IMR-90 (cell line): ENCODE data around the gene CRYGN. TPM values are rescaled to one million over a fixed set of nuclear protein-coding genes. Genes with fewer than 3 reads are reported as not detected.

ENCODE experiments used
- ATAC-seq: fragments of 200-7000 bp; cut with Tn5 transposase; 2 replicates; pipeline ENCODE4 v1.9.1; 2020; ENCODE audit warnings: low read depth, mild to moderate bottlenecking, moderate library complexity
- BruUV-seq: library from RNA; stranded (reverse); fragments of 400-500 nt; replicated peaks from 2 replicates; lab custom pipeline; 2021; lab: Mats Ljungman, UMichigan
- CTCF ChIA-PET: fragments of 300-600 bp; formaldehyde crosslinking; extraction: SDS; loops from one replicate; lab custom pipeline; 2021; ENCODE audit warnings: antibody characterized with exemption; lab: Yijun Ruan, JAX
- POLR2A ChIA-PET: fragments of 300-600 bp; sonication (Branson Sonifier 250); formaldehyde crosslinking; loops from one replicate; lab custom pipeline; 2022; ENCODE audit warnings: antibody characterized with exemption; ENCODE audit not compliant: unreplicated experiment; lab: Charles Lee
- DNase-seq: peaks from one replicate; pipeline ENCODE4 v3.0.0; 2013
- H2AFZ ChIP-seq: replicated peaks from 2 replicates; pipeline ENCODE3; 2013; ENCODE audit warnings: low read length, mild to moderate bottlenecking; ENCODE audit not compliant: poor library complexity
- H2AK5ac ChIP-seq: 2 replicates; pipeline ENCODE4 v1.6.1; 2013; ENCODE audit warnings: low read depth, low read length, inconsistent platforms
- H2AK9ac ChIP-seq: replicated peaks from 2 replicates; pipeline ENCODE3; 2013; ENCODE audit warnings: mild to moderate bottlenecking, low read depth, low read length, moderate library complexity; ENCODE audit not compliant: poor library complexity
- H2BK120ac ChIP-seq: 2 replicates; pipeline ENCODE4 v1.6.1; 2013; ENCODE audit warnings: low read depth, low read length, inconsistent platforms
- H2BK15ac ChIP-seq: 3 replicates; pipeline ENCODE4 v1.6.1; 2013; ENCODE audit warnings: low read depth, low read length, inconsistent platforms
- H2BK20ac ChIP-seq: 2 replicates; pipeline ENCODE4 v1.6.1; 2013; ENCODE audit warnings: low read depth, mild to moderate bottlenecking, inconsistent platforms, low read length, moderate library complexity
- H2BK5ac ChIP-seq: 2 replicates; pipeline ENCODE4 v1.6.1; 2013; ENCODE audit warnings: mild to moderate bottlenecking, low read depth, low read length, inconsistent platforms; ENCODE audit not compliant: poor library complexity, severe bottlenecking
- H3K14ac ChIP-seq: replicated peaks from 2 replicates; pipeline ENCODE4 v1.6.1; 2013; ENCODE audit warnings: low read depth, low read length, inconsistent platforms
- H3K18ac ChIP-seq: 2 replicates; pipeline ENCODE4 v1.6.1; 2013; ENCODE audit warnings: low read depth, low read length, control low read depth
- H3K23ac ChIP-seq: 2 replicates; pipeline ENCODE4 v1.6.1; 2013; ENCODE audit warnings: low read depth, low read length, inconsistent platforms
- H3K27ac ChIP-seq: 2 replicates; pipeline ENCODE4 v1.5.1; 2013; ENCODE audit warnings: mild to moderate bottlenecking, control low read depth, low read length; ENCODE audit not compliant: insufficient read depth
- H3K27me3 ChIP-seq: 2 replicates; pipeline ENCODE4 v1.6.1; 2013; ENCODE audit warnings: low read length; ENCODE audit not compliant: control insufficient read depth, insufficient read depth
- H3K36me3 ChIP-seq: 2 replicates; pipeline ENCODE4 v1.6.1; 2013; ENCODE audit warnings: low read length, mixed read lengths; ENCODE audit not compliant: control insufficient read depth, insufficient read depth
- H3K4ac ChIP-seq: 2 replicates; pipeline ENCODE4 v1.6.1; 2013; ENCODE audit warnings: low read depth, low read length, inconsistent platforms
- H3K4me1 ChIP-seq: 2 replicates; pipeline ENCODE4 v1.6.1; 2013; ENCODE audit warnings: low read length, mixed read lengths; ENCODE audit not compliant: control insufficient read depth, insufficient read depth
- H3K4me2 ChIP-seq: 2 replicates; pipeline ENCODE4 v1.6.1; 2013; ENCODE audit warnings: low read depth, mild to moderate bottlenecking, control low read depth, low read length, moderate library complexity
- H3K4me3 ChIP-seq: 2 replicates; pipeline ENCODE4 v1.5.1; 2013; ENCODE audit warnings: low read depth, mild to moderate bottlenecking, control low read depth, low read length, moderate library complexity; ENCODE audit not compliant: insufficient read depth
- H3K56ac ChIP-seq: 2 replicates; pipeline ENCODE4 v1.6.1; 2013; ENCODE audit warnings: low read length, inconsistent platforms; ENCODE audit not compliant: insufficient read depth; ENCODE audit errors: extremely low read depth
- H3K79me1 ChIP-seq, 2 experiments: 2 replicates each; pipeline ENCODE4 v1.6.1; 2013; ENCODE audit warnings: low read length in 2 of 2, inconsistent platforms in 1 of 2, low read depth in 1 of 2
- H3K9ac ChIP-seq: 2 replicates; pipeline ENCODE4 v1.6.1; 2013; ENCODE audit warnings: low read depth, low read length, control low read depth
- H3K9me1 ChIP-seq: 2 replicates; pipeline ENCODE4 v1.6.1; 2013; ENCODE audit warnings: low read length, inconsistent platforms; ENCODE audit not compliant: insufficient read depth
- H3K9me3 ChIP-seq: 2 replicates; pipeline ENCODE4 v1.6.1; 2013; ENCODE audit warnings: low read length; ENCODE audit not compliant: control insufficient read depth, insufficient read depth
- H4K20me1 ChIP-seq: 2 replicates; pipeline ENCODE4 v1.6.1; 2013; ENCODE audit warnings: low read length, inconsistent platforms; ENCODE audit not compliant: insufficient read depth
- H4K5ac ChIP-seq: 2 replicates; pipeline ENCODE4 v1.6.1; 2013; ENCODE audit warnings: mild to moderate bottlenecking, low read depth, low read length, control low read depth
- H4K8ac ChIP-seq, 2 experiments: 2 replicates each; pipeline ENCODE4 v1.6.1; 2013; ENCODE audit warnings: low read depth in 2 of 2, low read length in 2 of 2, control low read depth in 1 of 2, inconsistent platforms in 1 of 2
- H4K91ac ChIP-seq: 2 replicates; pipeline ENCODE4 v1.6.1; 2013; ENCODE audit warnings: low read depth, low read length, inconsistent platforms; ENCODE audit not compliant: insufficient read depth
- CEBPB ChIP-seq: IDR thresholded peaks from 2 replicates; pipeline ENCODE4 v1.6.1; 2012; ENCODE audit warnings: low read depth, low read length, improper control_type of control experiment
- CHD1 ChIP-seq: IDR thresholded peaks from 2 replicates; pipeline ENCODE4 v1.6.1; 2012; ENCODE audit warnings: low read depth, low read length, improper control_type of control experiment
- ELK1 ChIP-seq: fragments of 150-350 bp; IDR thresholded peaks from 2 replicates; pipeline ENCODE4 v1.6.1; 2016; ENCODE audit warnings: low read depth, mild to moderate bottlenecking, low read length, moderate library complexity, borderline replicate concordance
- MAFK ChIP-seq: IDR thresholded peaks from 2 replicates; pipeline ENCODE4 v1.6.1; 2012; ENCODE audit warnings: low read depth, low read length, improper control_type of control experiment
- MXI1 ChIP-seq: IDR thresholded peaks from 2 replicates; pipeline ENCODE4 v1.6.1; 2012; ENCODE audit warnings: low read depth, mild to moderate bottlenecking, low read length, moderate library complexity, borderline replicate concordance
- POLR2A ChIP-seq: IDR thresholded peaks from 2 replicates; pipeline ENCODE4 v1.6.1; 2012; ENCODE audit warnings: mild to moderate bottlenecking, low read depth, low read length
- RCOR1 ChIP-seq: IDR thresholded peaks from 2 replicates; pipeline ENCODE4 v1.6.1; 2012; ENCODE audit warnings: mild to moderate bottlenecking, low read length, improper control_type of control experiment; ENCODE audit not compliant: insufficient replicate concordance
- SMC3 ChIP-seq: fragments of 150-350 bp; IDR thresholded peaks from 2 replicates; pipeline ENCODE4 v1.6.1; 2016; ENCODE audit warnings: low read depth, mild to moderate bottlenecking, antibody characterized with exemption, low read length, moderate library complexity
- WGBS, 2 experiments: methylation state at CpG; one replicate each; pipeline versions ENCODE4 v1.1.5 to v1.1.7; 2013; ENCODE audit warnings: missing lambda C conversion rate in 2 of 2; ENCODE audit not compliant: insufficient read length in 1 of 2; ENCODE audit errors: extremely low coverage in 2 of 2; 5-methylcytosine and 5-hydroxymethylcytosine counted together
- dilution Hi-C: fragments of 300-500 bp; cut with HindIII; formaldehyde crosslinking; loops from one replicate; pipeline ENCODE4 v1.14.3; 2018; ENCODE audit warnings: low sequenced_read_pairs; ENCODE audit not compliant: unreplicated experiment
- in situ Hi-C: fragments of 300-500 bp; cut with MboI; formaldehyde crosslinking; loops from 3 replicates; pipeline ENCODE4 v1.14.3; 2019; ENCODE audit warnings: low sequenced_read_pairs, inconsistent platforms, mixed read lengths
- intact Hi-C: fragments of 100-400 bp; cut with micrococcal nuclease; formaldehyde crosslinking; loops from 2 replicates; pipeline ENCODE4 v1.10.0; 2022
- polyA plus RNA-seq, 3 experiments: library from polyadenylated mRNA; depleted of rRNA; stranded (reverse); fragments of >200 nt; gene quantifications; 2 replicates each; pipeline ENCODE4 v1.2.3, GENCODE V29; 2012; ENCODE audit warnings: low replicate concordance in 1 of 3
- total RNA-seq: library from RNA; depleted of rRNA; stranded (reverse); fragments of >200 nt; gene quantifications from 2 replicates; pipeline ENCODE4 v1.2.3, GENCODE V29; 2012

CRYGN gene
- total and polyA plus RNA-seq, 2 of the 4 experiments (the other 2 are of a cell fraction), result not detected

GRCh38 chr7:151457534-151457933 is 17.6 kb upstream of the CRYGN start (continued):
- no peak for TF ChIP-seq ELK1
- TF ChIP-seq CHD1, result no peak
- TF ChIP-seq CEBPB, result no peak
- TF ChIP-seq SMC3, result no peak

GRCh38 chr7:151456782-151457181 is 16.8 kb upstream of the CRYGN start:
- in situ Hi-C loops (loop anchor here (25.0 kb wide), 1 partner anchor 306 kb away; no protein-coding TSS in a partner anchor), intact Hi-C loops (no loop called here), dilution Hi-C loops (no loop called here)
- no peak for DNase-seq
- Histone ChIP-seq H2AK9ac (no peak overlapping the region), H3K23ac (no peak overlapping the region), H4K8ac (no peak overlapping the region), H4K20me1 (no peaks in the 10 kb centered on the region), H3K79me1 (peaks cover 0 to 4% of the 10 kb centered on the region in 2 experiments; a peak in 1 of 4 replicates), H3K9ac (no peak overlapping the region), H2BK120ac (no peak overlapping the region), H3K4me1 (peaks cover 14% of the 10 kb centered on the region), H3K4me2 (no peak overlapping the region), H3K9me1 (peaks cover 10% of the 10 kb centered on the region), H2AK5ac (no peak overlapping the region), H3K14ac (no peak overlapping the region), H3K18ac (no peak overlapping the region), H3K27me3 (no peaks in the 10 kb centered on the region), H3K36me3 (no peaks in the 10 kb centered on the region), H4K91ac (no peak overlapping the region), H2BK15ac (no peak overlapping the region), H3K4ac (no peak overlapping the region), H2AFZ (no peak overlapping the region), H4K5ac (no peak overlapping the region), H3K9me3 (no peaks in the 10 kb centered on the region), H2BK20ac (no peak overlapping the region), H3K56ac (no peak overlapping the region), H3K4me3 (no peak overlapping the region), H2BK5ac (no peak overlapping the region), H3K27ac (no peak overlapping the region)
- no peak for ATAC-seq
- CTCF ChIA-PET, result no interaction called here
- no TSS peak for BruUV-seq
- no peak for TF ChIP-seq POLR2A
- no peak for TF ChIP-seq RCOR1
- no peak for TF ChIP-seq MXI1
- no peak for TF ChIP-seq MAFK
- TF ChIP-seq ELK1, result no peak
- POLR2A ChIA-PET, result no interaction called here
- 62% methylated on average over 2 of the region's 4 CpGs; no CpG with 5 or more reads in 1 of the 2 experiments for WGBS, 2 experiments
